ENCODE measurements around the gene TBC1D25.

DNA sequence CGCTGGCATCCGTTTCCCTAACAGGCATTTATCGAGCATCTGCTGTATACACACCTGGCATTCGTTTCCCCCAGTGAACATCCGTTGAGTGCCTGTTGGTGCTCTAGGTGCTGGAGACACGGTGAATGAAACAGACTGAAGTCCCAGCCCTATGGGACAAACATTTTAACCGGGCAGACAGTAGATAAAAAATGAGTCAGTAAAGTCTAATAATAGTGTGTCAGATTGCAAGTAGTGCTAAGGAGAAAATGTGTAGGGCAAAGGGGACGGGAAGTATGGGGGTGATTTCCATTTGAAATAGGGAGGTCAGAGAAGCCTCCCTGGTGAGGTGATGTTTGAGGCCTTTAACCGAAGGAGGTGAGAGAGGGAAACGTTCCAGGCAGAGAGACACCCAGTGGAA, 23.2 kb upstream of the TBC1D25 start:
- TF ChIP-seq RAD21 (IDR thresholded peaks at IDR 0.05; ENCODE audit: low read length) (no peak), YY1 (IDR thresholded peaks at IDR 0.05; ENCODE audit: low read depth) (no peak), CTCF (IDR thresholded peaks at IDR 0.05) (no peak), ELF1 (IDR thresholded peaks at IDR 0.05) (no peak), EP300 (IDR thresholded peaks at IDR 0.05; ENCODE audit: borderline replicate concordance in 1 of 2, low read depth in 1 of 2, low read length in 1 of 2) (no peak), RFX5 (IDR thresholded peaks at IDR 0.05; ENCODE audit: low read length) (no peak), RCOR1 (IDR thresholded peaks at IDR 0.05; ENCODE audit: low read length) (no peak), MAX (IDR thresholded peaks at IDR 0.05; ENCODE audit: low read depth) (no peak), POLR2AphosphoS5 (IDR thresholded peaks at IDR 0.05; ENCODE audit: low read depth, low read length) (no peak)
- TF ChIP-seq, protein P1, sequence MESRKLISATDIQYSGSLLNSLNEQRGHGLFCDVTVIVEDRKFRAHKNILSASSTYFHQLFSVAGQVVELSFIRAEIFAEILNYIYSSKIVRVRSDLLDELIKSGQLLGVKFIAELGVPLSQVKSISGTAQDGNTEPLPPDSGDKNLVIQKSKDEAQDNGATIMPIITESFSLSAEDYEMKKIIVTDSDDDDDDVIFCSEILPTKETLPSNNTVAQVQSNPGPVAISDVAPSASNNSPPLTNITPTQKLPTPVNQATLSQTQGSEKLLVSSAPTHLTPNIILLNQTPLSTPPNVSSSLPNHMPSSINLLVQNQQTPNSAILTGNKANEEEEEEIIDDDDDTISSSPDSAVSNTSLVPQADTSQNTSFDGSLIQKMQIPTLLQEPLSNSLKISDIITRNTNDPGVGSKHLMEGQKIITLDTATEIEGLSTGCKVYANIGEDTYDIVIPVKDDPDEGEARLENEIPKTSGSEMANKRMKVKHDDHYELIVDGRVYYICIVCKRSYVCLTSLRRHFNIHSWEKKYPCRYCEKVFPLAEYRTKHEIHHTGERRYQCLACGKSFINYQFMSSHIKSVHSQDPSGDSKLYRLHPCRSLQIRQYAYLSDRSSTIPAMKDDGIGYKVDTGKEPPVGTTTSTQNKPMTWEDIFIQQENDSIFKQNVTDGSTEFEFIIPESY (IDR thresholded peaks at IDR 0.05; ENCODE audit: borderline replicate concordance, low read depth) = no peak
- TF ChIP-seq, protein P2, sequence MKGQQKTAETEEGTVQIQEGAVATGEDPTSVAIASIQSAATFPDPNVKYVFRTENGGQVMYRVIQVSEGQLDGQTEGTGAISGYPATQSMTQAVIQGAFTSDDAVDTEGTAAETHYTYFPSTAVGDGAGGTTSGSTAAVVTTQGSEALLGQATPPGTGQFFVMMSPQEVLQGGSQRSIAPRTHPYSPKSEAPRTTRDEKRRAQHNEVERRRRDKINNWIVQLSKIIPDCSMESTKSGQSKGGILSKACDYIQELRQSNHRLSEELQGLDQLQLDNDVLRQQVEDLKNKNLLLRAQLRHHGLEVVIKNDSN (IDR thresholded peaks at IDR 0.05; ENCODE audit: borderline replicate concordance, low read depth) = no peak
